Parietal lobe (tissue), 2 donors: ENCODE results near the gene ABI3BP. TPM values are rescaled to one million over a fixed set of nuclear protein-coding genes. Genes with fewer than 3 reads are reported as not detected.

Source experiments
- small RNA-seq: library from RNA; depleted of rRNA; stranded (forward); fragments of <200 nt; gene quantifications from one replicate; pipeline ENCODE3, GENCODE V24; 2014; ENCODE audit warnings: low replicate concordance
- total RNA-seq: library from RNA; depleted of rRNA; stranded (reverse); fragments of >200 nt; gene quantifications from one replicate; pipeline ENCODE4 v1.2.3, GENCODE V29; 2014

ABI3BP gene
- 1.6 TPM for total RNA-seq

DNA sequence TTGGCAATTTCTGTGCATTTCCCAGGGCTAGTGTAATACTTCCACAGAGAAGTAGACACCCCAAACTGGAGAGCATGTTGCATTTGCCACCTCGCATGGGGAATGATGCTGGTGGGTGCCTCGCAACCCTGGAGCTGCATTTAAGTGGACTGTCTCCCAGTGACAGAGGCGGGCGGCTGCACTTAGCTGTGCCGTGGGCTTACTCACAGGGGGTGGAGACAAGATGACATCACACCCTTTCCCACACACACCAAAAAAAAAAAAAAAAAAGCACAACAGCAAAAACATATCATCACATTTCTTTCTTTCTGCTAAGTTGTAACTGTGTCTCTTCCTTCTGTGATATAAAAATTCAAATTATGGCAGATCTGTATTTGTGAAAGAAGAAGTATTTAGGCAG, at the start of gene ABI3BP:
Gene ABI3BP (minus strand): TSS at position 113 of the 400 bp plus-strand sequence. CDS start 37 bp downstream, at position 76.

GRCh38 chr3:100708989-100709841, 284.0 kb downstream of the ABI3BP start, which contains the start of gene TFG:
Gene TFG, plus strand, starts transcription at chr3:100709494. Its CDS starts 4,192 bp downstream, at chr3:100713686.

Small RNA genes lying within 50 kb of the gene (small RNA-seq; reads per million reads assigned to genes)
- not detected for gene RNU6-865P
